HCT116 (cell line): ENCODE results near the gene HTT-AS. TPM values are rescaled to one million over a fixed set of nuclear protein-coding genes. Genes with fewer than 3 reads are reported as not detected.

Experiments used
- ATAC-seq: fragments of 200-7000 bp; cut with Tn5 transposase; 2 replicates; pipeline ENCODE4 v1.9.1; 2020; ENCODE audit warnings: mild to moderate bottlenecking, moderate library complexity
- BruUV-seq: library from RNA; stranded (reverse); fragments of 400-500 nt; replicated peaks from 2 replicates; lab custom pipeline; 2021; lab: Mats Ljungman, UMichigan
- CTCF ChIA-PET: fragments of 300-600 bp; sonication (Branson Sonifier 250); formaldehyde crosslinking; loops from one replicate; lab custom pipeline; 2021; ENCODE audit warnings: antibody characterized with exemption; lab: Charles Lee
- POLR2A ChIA-PET: fragments of 300-600, 350-600 bp; sonication (Branson Sonifier 250); formaldehyde crosslinking; loops from one replicate; lab custom pipeline; 2021; ENCODE audit warnings: antibody characterized with exemption; lab: Charles Lee
- RAD21 ChIA-PET, 2 experiments: fragments of 300-600 bp; sonication (Branson Sonifier 250); formaldehyde crosslinking; loops; one replicate each; lab custom pipeline; 2023; ENCODE audit warnings: low total read pairs in 2 of 2; ENCODE audit not compliant: uncharacterized antibody in 2 of 2, unreplicated experiment in 2 of 2, low non-redundant PET in 1 of 2; lab: Charles Lee
- DNase-seq: peaks from one replicate; pipeline ENCODE4 v3.0.0-alpha.2; 2010; ENCODE audit warnings: low read depth, low spot score
- H2AFZ ChIP-seq: fragments of 200-600 bp; shearing (Covaris generic), sonication (generic); 2 replicates; pipeline ENCODE4 v1.6.1; 2017; ENCODE audit warnings: low read depth, mixed run types, mixed read lengths, antibody characterized with exemption, low read length; ENCODE audit not compliant: poor library complexity, severe bottlenecking
- H3K27ac ChIP-seq: 2 replicates; pipeline ENCODE4 v1.5.1; 2012; ENCODE audit warnings: low read depth, low read length
- H3K27me3 ChIP-seq: fragments of 200-600 bp; sonication (generic); 2 replicates; pipeline ENCODE4 v1.6.1; 2016; ENCODE audit warnings: mixed run types, low read length, mixed read lengths; ENCODE audit not compliant: insufficient read depth
- H3K36me3 ChIP-seq, 2 experiments: fragments of 200-500 bp in 1 of 2; fragments of 200-600 bp in 1 of 2; sonication (Bioruptor generic) in 1 of 2; sonication (generic) in 1 of 2; 2 replicates each; pipeline versions ENCODE4 v1.5.1 to v1.6.1; 2014 to 2016; ENCODE audit warnings: low read length in 2 of 2, inconsistent platforms in 1 of 2, mixed read lengths in 1 of 2, mixed run types in 1 of 2; ENCODE audit not compliant: insufficient read depth in 2 of 2, control insufficient read depth in 1 of 2
- H3K4me1 ChIP-seq, 2 experiments: fragments of 200-600 bp in 1 of 2; sonication (generic) in 1 of 2; 2 replicates each; pipeline versions ENCODE4 v1.5.1 to v1.6.1; 2012 to 2017; ENCODE audit warnings: low read length in 2 of 2, inconsistent platforms in 1 of 2, mild to moderate bottlenecking in 1 of 2, mixed read lengths in 1 of 2, mixed run types in 1 of 2, moderate library complexity in 1 of 2; ENCODE audit not compliant: insufficient read depth in 2 of 2, control insufficient read depth in 1 of 2
- H3K4me2 ChIP-seq: fragments of 200-600 bp; sonication (generic); 2 replicates; pipeline ENCODE4 v1.6.1; 2017; ENCODE audit warnings: mixed run types, low read length, mixed read lengths
- H3K4me3 ChIP-seq, 2 experiments: fragments of 200-600 bp in 1 of 2; sonication (generic) in 1 of 2; replicated peaks in 1 of 2; 2 replicates each; pipeline ENCODE4 v1.5.1; 2011 to 2016; ENCODE audit warnings: low read length in 2 of 2, control low read depth in 1 of 2, low read depth in 1 of 2, mild to moderate bottlenecking in 1 of 2, mixed read lengths in 1 of 2, mixed run types in 1 of 2
- H3K79me2 ChIP-seq: fragments of 200-600 bp; sonication (generic); 2 replicates; pipeline ENCODE4 v1.6.1; 2017; ENCODE audit warnings: mild to moderate bottlenecking, mixed run types, low read length, moderate library complexity, mixed read lengths; ENCODE audit not compliant: insufficient read depth
- H3K9ac ChIP-seq: fragments of 200-600 bp; sonication (generic); 2 replicates; pipeline ENCODE4 v1.6.1; 2016; ENCODE audit warnings: low read length, mixed read lengths
- H3K9me2 ChIP-seq: fragments of 200-600 bp; sonication (generic), shearing (Covaris generic); 2 replicates; pipeline ENCODE4 v1.6.1; 2017; ENCODE audit warnings: mixed run types, mild to moderate bottlenecking, moderate library complexity; ENCODE audit not compliant: insufficient read depth
- H3K9me3 ChIP-seq, 2 experiments: fragments of 200-500 bp in 1 of 2; fragments of 200-600 bp in 1 of 2; sonication (Bioruptor generic) in 1 of 2; sonication (generic) in 1 of 2; 2 replicates each; pipeline ENCODE4 v1.6.1; 2014 to 2017; ENCODE audit warnings: low read length in 2 of 2, mixed read lengths in 2 of 2, inconsistent platforms in 1 of 2, low read depth in 1 of 2, mild to moderate bottlenecking in 1 of 2, mixed run types in 1 of 2, moderate library complexity in 1 of 2; ENCODE audit not compliant: control insufficient read depth in 1 of 2, insufficient read depth in 1 of 2
- H4K20me1 ChIP-seq: fragments of 200-600 bp; sonication (generic), shearing (Covaris generic); 2 replicates; pipeline ENCODE4 v1.6.1; 2017; ENCODE audit warnings: mixed run types, mild to moderate bottlenecking, moderate library complexity; ENCODE audit not compliant: insufficient read depth
- CBX3 ChIP-seq: IDR thresholded peaks from 2 replicates; pipeline ENCODE4 v1.6.1; 2012; ENCODE audit warnings: low read depth
- EGR1 ChIP-seq: IDR thresholded peaks from 2 replicates; pipeline ENCODE4 v1.6.1; 2012; ENCODE audit warnings: low read depth
- ELF1 ChIP-seq: IDR thresholded peaks from 2 replicates; pipeline ENCODE4 v1.6.1; 2012; ENCODE audit warnings: low read depth, borderline replicate concordance
- JUND ChIP-seq: IDR thresholded peaks from 2 replicates; pipeline ENCODE4 v1.6.1; 2012
- POLR2AphosphoS5 ChIP-seq: IDR thresholded peaks from 2 replicates; pipeline ENCODE4 v1.6.1; 2011; ENCODE audit warnings: mild to moderate bottlenecking, low read depth, low read length, moderate library complexity
- SIN3A ChIP-seq: IDR thresholded peaks from 2 replicates; pipeline ENCODE4 v1.6.1; 2012; ENCODE audit warnings: low read depth
- SP1 ChIP-seq: IDR thresholded peaks from 2 replicates; pipeline ENCODE4 v1.6.1; 2012; ENCODE audit warnings: low read depth
- SRF ChIP-seq: IDR thresholded peaks from 2 replicates; pipeline ENCODE4 v1.6.1; 2012; ENCODE audit warnings: low read depth
- YY1 ChIP-seq: IDR thresholded peaks from 2 replicates; pipeline ENCODE4 v1.6.1; 2011; ENCODE audit warnings: low read length, low read depth, moderate library complexity, mild to moderate bottlenecking; ENCODE audit not compliant: insufficient replicate concordance; ENCODE audit errors: extremely low read depth
- ZFX ChIP-seq: fragments of 450-650 bp; IDR thresholded peaks from 2 replicates; pipeline ENCODE4 v1.6.1; 2017
- ZNF274 ChIP-seq: fragments of 200-500 bp; sonication (Bioruptor generic); IDR thresholded peaks from 2 replicates; pipeline ENCODE4 v1.6.1; 2014; ENCODE audit warnings: mild to moderate bottlenecking, low read depth, low read length, inconsistent platforms
- intact Hi-C: fragments of 100-400 bp; cut with micrococcal nuclease; formaldehyde crosslinking; loops from 2 replicates; pipeline ENCODE4 v1.10.0; 2022
- total RNA-seq: library from RNA; stranded (reverse); gene quantifications from one replicate; pipeline ENCODE4 v1.2.1, GENCODE V29; 2021; ENCODE audit not compliant: unreplicated experiment
- TF ChIP-seq, protein P1 (sequence below): IDR thresholded peaks from 2 replicates; pipeline ENCODE4 v1.6.1; 2012
- TF ChIP-seq, protein P2 (sequence below): IDR thresholded peaks from 2 replicates; pipeline ENCODE4 v1.6.1; 2011; ENCODE audit warnings: mild to moderate bottlenecking, low read length, moderate library complexity; ENCODE audit not compliant: insufficient replicate concordance; ENCODE audit errors: extremely low read depth

HTT-AS gene
- total RNA-seq, 1 experiment from 2014 or later = not detected

DNA sequence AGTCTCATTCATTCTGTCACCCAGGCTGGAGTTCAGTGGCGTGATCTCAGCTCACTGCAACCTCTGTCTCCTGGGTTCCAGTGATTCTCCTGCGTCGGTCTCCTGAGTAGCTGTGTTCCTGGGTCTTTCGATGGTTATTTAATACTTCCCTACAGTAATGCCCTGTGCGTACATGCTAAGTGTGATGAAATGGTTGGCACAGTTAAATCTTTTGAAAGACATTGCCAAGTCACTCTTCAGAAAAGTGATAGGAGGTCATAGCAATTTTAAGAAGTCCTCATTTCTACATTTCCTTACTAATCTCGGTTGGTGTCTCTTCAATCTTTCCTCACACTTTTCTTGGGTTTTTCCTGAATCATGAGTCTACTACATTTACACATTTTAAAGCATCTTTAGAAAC lies 14.4 kb downstream of the HTT-AS start:
- no TSS peak for BruUV-seq
- Histone ChIP-seq H3K4me2 (no peak overlapping the region), H3K36me3 (no peaks in the 10 kb centered on the region), H3K79me2 (no peaks in the 10 kb centered on the region), H3K9ac (no peak overlapping the region), H3K9me3 (peaks cover 7 to 11% of the 10 kb centered on the region in 2 experiments; a peak in 1 of 4 replicates), H3K27me3 (no peaks in the 10 kb centered on the region), H3K4me3 (no peak overlapping the region), H3K27ac (no peak overlapping the region), H3K9me2 (no peaks in the 10 kb centered on the region), H2AFZ (no peak overlapping the region), H3K4me1 (no peaks in the 10 kb centered on the region)
- RAD21 ChIA-PET = no interaction called here
- DNase-seq (no peak), ATAC-seq (no peak)
- intact Hi-C loops = no loop called here
- POLR2A ChIA-PET = no interaction called here
- CTCF ChIA-PET = no interaction called here
- no peak for TF ChIP-seq YY1
- no peak for TF ChIP-seq EGR1
- no peak for TF ChIP-seq ZFX
- TF ChIP-seq SIN3A = no peak
- no peak for TF ChIP-seq POLR2AphosphoS5
- TF ChIP-seq SP1 = no peak
- TF ChIP-seq, protein P1, sequence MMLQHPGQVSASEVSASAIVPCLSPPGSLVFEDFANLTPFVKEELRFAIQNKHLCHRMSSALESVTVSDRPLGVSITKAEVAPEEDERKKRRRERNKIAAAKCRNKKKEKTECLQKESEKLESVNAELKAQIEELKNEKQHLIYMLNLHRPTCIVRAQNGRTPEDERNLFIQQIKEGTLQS = no peak
- TF ChIP-seq ELF1 = no peak
- no peak for TF ChIP-seq ZNF274
- no peak for TF ChIP-seq SRF
- TF ChIP-seq, protein P2, sequence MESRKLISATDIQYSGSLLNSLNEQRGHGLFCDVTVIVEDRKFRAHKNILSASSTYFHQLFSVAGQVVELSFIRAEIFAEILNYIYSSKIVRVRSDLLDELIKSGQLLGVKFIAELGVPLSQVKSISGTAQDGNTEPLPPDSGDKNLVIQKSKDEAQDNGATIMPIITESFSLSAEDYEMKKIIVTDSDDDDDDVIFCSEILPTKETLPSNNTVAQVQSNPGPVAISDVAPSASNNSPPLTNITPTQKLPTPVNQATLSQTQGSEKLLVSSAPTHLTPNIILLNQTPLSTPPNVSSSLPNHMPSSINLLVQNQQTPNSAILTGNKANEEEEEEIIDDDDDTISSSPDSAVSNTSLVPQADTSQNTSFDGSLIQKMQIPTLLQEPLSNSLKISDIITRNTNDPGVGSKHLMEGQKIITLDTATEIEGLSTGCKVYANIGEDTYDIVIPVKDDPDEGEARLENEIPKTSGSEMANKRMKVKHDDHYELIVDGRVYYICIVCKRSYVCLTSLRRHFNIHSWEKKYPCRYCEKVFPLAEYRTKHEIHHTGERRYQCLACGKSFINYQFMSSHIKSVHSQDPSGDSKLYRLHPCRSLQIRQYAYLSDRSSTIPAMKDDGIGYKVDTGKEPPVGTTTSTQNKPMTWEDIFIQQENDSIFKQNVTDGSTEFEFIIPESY = no peak
- no peak for TF ChIP-seq CBX3
- no peak for TF ChIP-seq JUND
- TF ChIP-seq, all 23 proteins: peak for 0
- H4K20me1 ChIP-seq = no peaks in the 10 kb centered on the region
